H1 (cell line): ENCODE measurements around the gene PIK3C2G.

Source experiments
- ASH2L ChIP-seq: fragments of 200-600, 300-600 bp; sonication (generic); IDR thresholded peaks from one replicate; pipeline ENCODE4 v1.7.1; 2017; ENCODE audit warnings: low read length
- ATF3 ChIP-seq: IDR thresholded peaks from 2 replicates; pipeline ENCODE4 v1.6.1; 2011; ENCODE audit warnings: low read depth, mild to moderate bottlenecking, low read length; ENCODE audit not compliant: insufficient read depth
- CREB1 ChIP-seq: IDR thresholded peaks from 2 replicates; pipeline ENCODE4 v1.6.1; 2012; ENCODE audit warnings: inconsistent platforms
- CTCF ChIP-seq, 3 experiments: IDR thresholded peaks; 1 replicate in 2 of 3; 2 replicates in 1 of 3; pipeline versions ENCODE4 v1.5.1 to v1.6.1; 2011; ENCODE audit warnings: low read length in 3 of 3, mild to moderate bottlenecking in 3 of 3, inconsistent platforms in 2 of 3, low read depth in 1 of 3, moderate library complexity in 1 of 3; ENCODE audit not compliant: insufficient read depth in 1 of 3; ENCODE audit errors: control extremely low read depth in 1 of 3
- E2F6 ChIP-seq: IDR thresholded peaks from 2 replicates; pipeline ENCODE4 v1.6.1; 2012; ENCODE audit warnings: inconsistent platforms
- GABPA ChIP-seq: IDR thresholded peaks from 2 replicates; pipeline ENCODE4 v1.6.1; 2011; ENCODE audit warnings: mild to moderate bottlenecking, low read length, moderate library complexity, borderline replicate concordance; ENCODE audit not compliant: insufficient read depth
- KDM1A ChIP-seq: fragments of 200-600, 300-600 bp; sonication (generic); IDR thresholded peaks from 2 replicates; pipeline ENCODE4 v1.7.1; 2016; ENCODE audit warnings: mild to moderate bottlenecking, low read length, borderline replicate concordance
- POLR2A ChIP-seq, 2 experiments: IDR thresholded peaks; 1 replicate in 1 of 2; 2 replicates in 1 of 2; pipeline ENCODE4 v1.6.1; 2011; ENCODE audit warnings: low read depth in 2 of 2, low read length in 2 of 2, mild to moderate bottlenecking in 2 of 2; ENCODE audit errors: control extremely low read depth in 1 of 2
- POLR2AphosphoS5 ChIP-seq: IDR thresholded peaks from 2 replicates; pipeline ENCODE4 v1.6.1; 2011; ENCODE audit warnings: low read depth, low read length
- SIX5 ChIP-seq: IDR thresholded peaks from 2 replicates; pipeline ENCODE4 v1.6.1; 2011; ENCODE audit warnings: mild to moderate bottlenecking, low read depth, low read length
- SRF ChIP-seq: IDR thresholded peaks from 2 replicates; pipeline ENCODE4 v1.6.1; 2011; ENCODE audit warnings: mild to moderate bottlenecking, low read depth, low read length, moderate library complexity
- TAF1 ChIP-seq: IDR thresholded peaks from 2 replicates; pipeline ENCODE4 v1.6.1; 2011; ENCODE audit warnings: mild to moderate bottlenecking, low read depth, low read length
- YY1 ChIP-seq: IDR thresholded peaks from 2 replicates; pipeline ENCODE4 v1.6.1; 2011; ENCODE audit warnings: low read depth, mild to moderate bottlenecking, low read length
- ZNF274 ChIP-seq: IDR thresholded peaks from 2 replicates; pipeline ENCODE4 v1.7.0; 2012; ENCODE audit warnings: low read length, borderline replicate concordance; ENCODE audit errors: extremely low read depth

GRCh38 chr12:18424857-18425256, 163.5 kb downstream of the PIK3C2G start:
- TF ChIP-seq CTCF (IDR thresholded peaks at IDR 0.05; ENCODE audit: control extremely low read depth in 1 of 3, insufficient read depth in 1 of 3, low read depth in 1 of 3, low read length in 3 of 3) (no peak), ASH2L (no peak), YY1 (no peak), SRF (no peak), GABPA (no peak), ATF3 (no peak), ZNF274 (no peak), POLR2A (IDR thresholded peaks at IDR 0.05; ENCODE audit: control extremely low read depth in 1 of 2, low read depth in 2 of 2, low read length in 2 of 2) (no peak), POLR2AphosphoS5 (no peak), KDM1A (no peak), SIX5 (no peak), E2F6 (no peak), CREB1 (no peak), TAF1 (no peak)
